Stimulated activated CD8-positive, alpha-beta memory T cell treated with anti-CD3 and anti-CD28 coated beads, Interleukin-7, amount 100 ng/mL, for 4 hours (primary cell): ENCODE measurements around the gene SMARCD1.

ENCODE experiments used
- DNase-seq, 2 donors: peaks; one replicate each; pipeline ENCODE4 v3.0.0-alpha.2; 2020; ENCODE audit warnings: low read depth in 2 of 2

SMARCD1 gene

GRCh38 chr12:50104417-50105366 is 19.6 kb downstream of the SMARCD1 start:
- no peak for DNase-seq

- no peak for DNase-seq
Measured at GRCh38 chr12:50105913-50106450, 20.8 kb downstream of the SMARCD1 start.

- DNase-seq: no peak
Measured at GRCh38 chr12:50106907-50107306, 21.8 kb downstream of the SMARCD1 start.

GRCh38 chr12:50107416-50108268 is 22.5 kb downstream of the SMARCD1 start:
- no peak for DNase-seq

DNA sequence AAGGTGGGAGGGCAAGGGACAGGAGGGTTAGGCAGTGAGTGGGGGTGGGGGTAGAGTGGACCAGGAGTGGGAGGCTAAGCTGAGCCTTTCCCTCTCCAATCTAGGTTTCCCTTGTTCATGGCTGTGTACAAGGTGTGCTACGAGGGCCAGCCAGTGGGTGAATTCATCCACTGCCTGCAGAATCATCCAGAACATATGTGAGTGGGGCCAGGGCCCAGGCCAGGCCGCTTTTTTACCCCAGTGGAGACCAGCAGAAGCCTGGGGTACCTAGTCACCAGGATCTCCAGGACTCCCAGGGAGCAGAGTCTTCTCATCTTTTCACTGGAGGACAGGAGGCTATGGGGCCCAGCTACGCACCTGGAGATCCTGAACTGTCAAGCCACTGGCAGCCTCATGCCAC is 24.2 kb downstream of the SMARCD1 start:
- no peak for DNase-seq

DNA sequence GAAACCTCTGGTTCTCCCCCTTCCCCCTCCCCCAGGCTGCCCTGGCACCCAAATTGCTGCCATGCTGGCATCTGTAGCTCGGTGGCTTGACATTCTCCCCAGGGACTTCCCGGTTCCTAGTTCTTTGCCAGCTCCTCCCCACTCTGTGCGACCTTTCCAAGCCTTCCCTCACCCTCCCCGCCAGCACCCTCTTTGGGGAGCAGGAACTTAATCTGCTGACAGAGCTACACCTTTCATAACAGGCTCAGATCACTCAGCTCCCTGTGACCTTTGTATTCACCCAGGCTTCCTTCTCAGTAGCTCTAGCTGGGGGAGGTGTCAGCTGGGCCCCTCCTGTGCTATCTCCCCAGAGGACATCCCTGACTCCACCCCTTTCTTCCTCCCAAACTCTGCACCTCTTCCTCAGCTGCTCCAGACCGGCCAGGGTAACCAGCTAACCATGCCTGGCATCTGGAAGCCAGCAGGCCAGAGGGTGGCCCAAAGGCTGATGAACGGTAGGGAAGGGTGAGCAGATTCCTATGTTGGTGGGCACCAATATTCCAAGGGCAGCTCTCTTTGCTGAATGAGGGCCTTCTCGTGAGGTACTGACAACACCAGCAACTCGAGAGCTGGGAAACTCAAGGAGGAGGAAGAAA is 25.1 kb downstream of the SMARCD1 start:
- DNase-seq: no peak

- DNase-seq: no peak
Measured at GRCh38 chr12:50110762-50111351, 25.7 kb downstream of the SMARCD1 start.

GRCh38 chr12:50111395-50111692 is 26.2 kb downstream of the SMARCD1 start:
- DNase-seq: no peak

GRCh38 chr12:50111693-50112455 is 26.7 kb downstream of the SMARCD1 start, which contains the start of gene COX14:
COX14 (plus strand) TSS chr12:50112236; CDS start chr12:50120044, 7,808 bp downstream.
- DNase-seq: peak; percentile 97 to 99

- no peak for DNase-seq
Measured at GRCh38 chr12:50112456-50113218, 27.5 kb downstream of the SMARCD1 start.

- no peak for DNase-seq
Measured at GRCh38 chr12:50117057-50117622, 32.0 kb downstream of the SMARCD1 start.

DNA sequence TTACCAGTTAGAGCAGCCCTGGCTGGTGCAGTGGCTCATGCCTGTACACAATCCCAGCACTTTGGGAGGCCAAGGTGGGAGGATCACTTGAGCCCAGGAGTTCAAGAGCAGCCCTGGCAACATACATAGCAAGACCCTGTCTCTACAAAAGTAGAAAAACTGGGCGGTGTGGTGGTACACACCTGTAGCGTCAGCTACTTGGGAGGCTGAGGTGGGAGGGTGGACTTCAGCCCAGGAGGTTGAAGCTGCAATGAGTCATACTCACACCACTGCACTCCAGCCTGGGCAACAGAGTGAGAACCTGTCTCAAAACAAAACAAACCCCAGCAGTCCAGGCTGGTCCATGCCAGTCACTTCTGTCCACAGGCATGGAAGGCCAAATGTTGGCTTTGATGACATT is 34.2 kb downstream of the SMARCD1 start:
- no peak for DNase-seq

DNA sequence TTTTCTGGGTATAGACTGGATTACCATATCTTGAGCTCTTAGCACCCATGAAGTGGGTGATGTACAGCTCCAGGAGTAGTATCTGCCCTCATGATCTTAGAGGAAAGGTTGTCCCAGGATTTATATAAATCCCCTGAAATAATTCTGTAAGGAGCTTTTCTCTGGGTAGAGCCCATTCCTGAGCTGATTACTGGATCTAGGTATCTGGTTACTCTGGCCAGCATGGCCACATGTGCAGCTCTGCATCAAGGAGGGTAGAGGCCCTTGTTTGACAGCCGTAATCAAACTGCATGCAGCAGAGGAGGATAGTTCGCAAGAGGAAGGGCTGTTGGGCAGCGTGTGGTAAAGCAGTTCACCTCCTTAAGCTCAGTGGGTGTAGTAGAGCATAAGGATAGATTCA is 35.4 kb downstream of the SMARCD1 start:
- DNase-seq: no peak

GRCh38 chr12:50120953-50121352 is 35.8 kb downstream of the SMARCD1 start:
- no peak for DNase-seq

GRCh38 chr12:50121641-50122040 is 36.5 kb downstream of the SMARCD1 start:
- DNase-seq: no peak

DNA sequence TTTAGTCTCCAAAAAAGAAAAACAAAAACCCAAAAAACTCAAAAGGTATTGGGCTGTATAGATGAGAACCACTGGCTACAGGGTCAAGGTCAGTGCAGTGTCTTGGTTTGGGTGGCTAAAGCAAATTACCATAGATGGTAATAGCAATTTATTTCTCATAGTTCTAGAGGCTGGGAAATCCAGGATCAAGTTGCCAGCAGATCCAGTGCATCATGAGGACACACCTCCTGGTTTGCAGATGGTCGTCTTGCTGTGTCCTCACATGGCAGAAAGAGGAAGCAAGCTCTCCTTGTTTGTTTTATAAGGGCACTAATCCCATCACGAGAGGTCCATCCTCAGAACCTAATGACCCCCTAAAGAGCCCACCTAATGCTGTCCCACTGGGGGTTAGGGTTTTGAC is 38.1 kb downstream of the SMARCD1 start:
- DNase-seq: no peak

- DNase-seq: no peak
Measured at GRCh38 chr12:50127546-50127945, 42.4 kb downstream of the SMARCD1 start.

DNA sequence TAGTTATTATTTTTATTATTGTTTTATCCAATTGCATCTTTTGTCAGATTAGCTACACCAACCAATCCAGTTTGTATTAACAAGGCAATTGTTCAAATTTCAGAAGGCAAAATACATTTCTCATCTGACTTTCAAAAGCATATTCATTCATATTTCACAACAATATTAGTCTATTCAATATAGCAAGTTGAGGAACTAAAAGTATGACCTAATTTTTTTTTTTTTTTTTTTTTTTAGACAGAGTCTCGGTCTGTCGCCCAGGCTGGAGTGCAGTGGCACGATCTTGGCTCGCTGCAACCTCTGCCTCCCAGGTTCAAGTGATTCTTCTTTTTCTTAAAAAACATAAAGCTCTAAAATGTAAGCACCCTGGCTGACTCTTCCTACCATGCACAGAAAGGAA is 44.1 kb downstream of the SMARCD1 start:
- DNase-seq: no peak

- no peak for DNase-seq
Measured at GRCh38 chr12:50132505-50133135, 47.5 kb downstream of the SMARCD1 start.
